ENCODE results near the gene CARNS1. TPM values are rescaled to one million over a fixed set of nuclear protein-coding genes. Genes with fewer than 3 reads are reported as not detected.
"Not testable (repeated sequence)": the region's sequence is repeated elsewhere in the genome, so short reads cannot be mapped to it uniquely, and the experiment has no call there.

CARNS1 gene
- total RNA-seq, 1 donor from 2014 or later, result 0.28 TPM

- DNase-seq (ENCODE audit: low spot score) (no peak), ATAC-seq (no peak)
These were observed 42.0 kb downstream of the CARNS1 start for GRCh38 chr11:67457453-67457852.

GRCh38 chr11:67458266-67458665, 42.8 kb downstream of the CARNS1 start:
- no peak for DNase-seq (ENCODE audit: low spot score)
- ATAC-seq, result no peak

- DNase-seq (ENCODE audit: low spot score), result no peak
- ATAC-seq, result no peak
These were observed 47.7 kb downstream of the CARNS1 start for GRCh38 chr11:67463186-67463585.

GRCh38 chr11:67463680-67464410, 48.4 kb downstream of the CARNS1 start:
- peak; percentile 66 for ATAC-seq

GRCh38 chr11:67464411-67465188, 49.1 kb downstream of the CARNS1 start:
- DNase-seq (ENCODE audit: low spot score) (peak; percentile 93), ATAC-seq (peak; percentile 73)

More at GRCh38 chr11:67463680-67464410, 48.4 kb downstream of the CARNS1 start:
- peak; percentile 86 for DNase-seq (ENCODE audit: low spot score)

- DNase-seq (ENCODE audit: low spot score) (no peak), ATAC-seq (no peak)
These were observed 49.7 kb downstream of the CARNS1 start for GRCh38 chr11:67465189-67465510.

GRCh38 chr11:67465530-67465929, 50.1 kb downstream of the CARNS1 start:
- not testable (repeated sequence) for ATAC-seq; DNase-seq (ENCODE audit: low spot score)

- peak; percentile 5 for ATAC-seq
- DNase-seq (ENCODE audit: low spot score), result peak; percentile 69
These were observed 50.9 kb downstream of the CARNS1 start for GRCh38 chr11:67466367-67466766.

GRCh38 chr11:67466962-67467771, 51.7 kb downstream of the CARNS1 start:
- ATAC-seq (no peak), DNase-seq (ENCODE audit: low spot score) (no peak)

GRCh38 chr11:67468056-67468455, 52.6 kb downstream of the CARNS1 start:
- ATAC-seq (peak; percentile 41), DNase-seq (ENCODE audit: low spot score) (peak; percentile 90)

- ATAC-seq, result peak; percentile 0
These were observed 52.9 kb downstream of the CARNS1 start for GRCh38 chr11:67468456-67468758.

GRCh38 chr11:67468759-67469507, 53.5 kb downstream of the CARNS1 start, which contains the start of gene TMEM134:
TMEM134 (minus strand) TSS chr11:67469251; CDS start chr11:67469192, 59 bp downstream.
- DNase-seq (ENCODE audit: low spot score), result peak; percentile 93

More at GRCh38 chr11:67468456-67468758, 52.9 kb downstream of the CARNS1 start:
- DNase-seq (ENCODE audit: low spot score), result no peak

GRCh38 chr11:67469508-67469811, 54.0 kb downstream of the CARNS1 start:
- DNase-seq (ENCODE audit: low spot score) (no peak), ATAC-seq (no peak)

More at GRCh38 chr11:67468759-67469507, 53.5 kb downstream of the CARNS1 start, which contains the start of gene TMEM134:
- ATAC-seq, result peak; percentile 80

GRCh38 chr11:67470337-67471002, 55.0 kb downstream of the CARNS1 start:
- ATAC-seq, result no peak
- no peak for DNase-seq (ENCODE audit: low spot score)

GRCh38 chr11:67472882-67473281, 57.4 kb downstream of the CARNS1 start:
- ATAC-seq, result no peak

More at GRCh38 chr11:67472882-67473281, 57.4 kb downstream of the CARNS1 start:
- no peak for DNase-seq (ENCODE audit: low spot score)

Other genes starting within 250 kb of the CARNS1 start
- 29.0 TPM for gene GRK2, start 149.2 kb upstream of the CARNS1 start, total RNA-seq
- 9.8 TPM for gene ANKRD13D, start 126.4 kb upstream of the CARNS1 start, total RNA-seq
- gene SSH3, start 112.1 kb upstream of the CARNS1 start, total RNA-seq, result 18.2 TPM
- gene POLD4, start 62.1 kb upstream of the CARNS1 start, total RNA-seq, result 96.6 TPM
- gene CLCF1, start 42.1 kb upstream of the CARNS1 start, total RNA-seq, result 0.43 TPM
- gene RAD9A, start 23.7 kb upstream of the CARNS1 start, total RNA-seq, result 14.9 TPM
- gene PPP1CA, start 13.8 kb upstream of the CARNS1 start, total RNA-seq, result 63.1 TPM
- 1.1 TPM for gene TBC1D10C, start 11.6 kb upstream of the CARNS1 start, total RNA-seq
- 31.5 TPM for gene RPS6KB2, start 12.8 kb downstream of the CARNS1 start, total RNA-seq
- gene PTPRCAP, start 22.0 kb downstream of the CARNS1 start, total RNA-seq, result 2.2 TPM
- gene CORO1B, start 27.8 kb downstream of the CARNS1 start, total RNA-seq, result 44.1 TPM
- not detected for gene GPR152, start 37.1 kb downstream of the CARNS1 start, total RNA-seq
- 1.1 TPM for gene CABP4, start 39.7 kb downstream of the CARNS1 start, total RNA-seq
- 38.9 TPM for gene TMEM134, start 53.6 kb downstream of the CARNS1 start, total RNA-seq
- gene AIP, start 67.3 kb downstream of the CARNS1 start, total RNA-seq, result 26.3 TPM
- gene PITPNM1, start 89.7 kb downstream of the CARNS1 start, total RNA-seq, result 19.2 TPM
- gene CDK2AP2, start 92.5 kb downstream of the CARNS1 start, total RNA-seq, result 67.4 TPM
- gene CABP2, start 107.8 kb downstream of the CARNS1 start, total RNA-seq, result not detected
- 30.9 TPM for gene GSTP1, start 168.1 kb downstream of the CARNS1 start, total RNA-seq
- 192 TPM for gene NDUFV1, start 191.3 kb downstream of the CARNS1 start, total RNA-seq
- 41.6 TPM for gene NUDT8, start 214.3 kb downstream of the CARNS1 start, total RNA-seq
- 0.15 TPM for gene TBX10, start 224.1 kb downstream of the CARNS1 start, total RNA-seq
- gene ACY3, start 235.1 kb downstream of the CARNS1 start, total RNA-seq, result 9.7 TPM